H1 (cell line): ENCODE results near the gene MTHFD1. TPM values are rescaled to one million over a fixed set of nuclear protein-coding genes. Genes with fewer than 3 reads are reported as not detected.

Experiments
- CTCF ChIA-PET: fragments of 300-600 bp; sonication (Branson Sonifier 250); formaldehyde crosslinking; loops from one replicate; lab custom pipeline; 2021; ENCODE audit not compliant: partially characterized antibody; lab: Charles Lee
- POLR2A ChIA-PET: fragments of 300-600 bp; sonication (Branson Sonifier 250); formaldehyde crosslinking; loops from one replicate; lab custom pipeline; 2021; ENCODE audit warnings: inconsistent platforms; ENCODE audit not compliant: partially characterized antibody; lab: Charles Lee
- DNase-seq, 2 experiments: peaks; one replicate each; pipeline versions ENCODE4 v3.0.0 to v3.0.0-alpha.2; 2010 to 2022; ENCODE audit warnings: low spot score in 2 of 2, low read depth in 1 of 2, mixed read lengths in 1 of 2
- FAIRE-seq: peaks from 2 replicates; lab custom pipeline; 2011; peaks lifted over from hg19 to GRCh38; lab: Jason Lieb, UNC
- H2AFZ ChIP-seq: 2 replicates; pipeline ENCODE4 v1.8.1; 2012; ENCODE audit warnings: low read length, inconsistent platforms
- H2AK5ac ChIP-seq: 2 replicates; pipeline ENCODE4 v1.6.1; 2013; ENCODE audit warnings: low read depth, low read length
- H2BK120ac ChIP-seq: replicated peaks from 2 replicates; pipeline ENCODE3; 2013; ENCODE audit warnings: low read depth, low read length, inconsistent platforms
- H2BK12ac ChIP-seq: 2 replicates; pipeline ENCODE4 v1.6.1; 2013; ENCODE audit warnings: low read depth, low read length
- H2BK15ac ChIP-seq: 2 replicates; pipeline ENCODE4 v1.6.1; 2013; ENCODE audit warnings: low read length
- H2BK20ac ChIP-seq: 2 replicates; pipeline ENCODE4 v1.6.1; 2013; ENCODE audit warnings: low read length
- H2BK5ac ChIP-seq: 2 replicates; pipeline ENCODE4 v1.6.1; 2013; ENCODE audit warnings: low read depth, low read length
- H3K14ac ChIP-seq: 2 replicates; pipeline ENCODE4 v1.6.1; 2013; ENCODE audit warnings: inconsistent platforms; ENCODE audit not compliant: insufficient read length
- H3K18ac ChIP-seq: 2 replicates; pipeline ENCODE4 v1.6.1; 2013; ENCODE audit warnings: low read length; ENCODE audit errors: extremely low read depth
- H3K23ac ChIP-seq: 2 replicates; pipeline ENCODE4 v1.6.1; 2013; ENCODE audit warnings: inconsistent platforms; ENCODE audit not compliant: insufficient read length
- H3K23me2 ChIP-seq: 2 replicates; pipeline ENCODE4 v1.6.1; 2013; ENCODE audit warnings: low read depth, low read length
- H3K27ac ChIP-seq: 2 replicates; pipeline ENCODE4 v1.6.1; 2011; ENCODE audit warnings: low read depth, low read length, inconsistent platforms
- H3K27me3 ChIP-seq, 4 experiments: replicated peaks in 1 of 4; 1 replicate in 1 of 4; 2 replicates in 3 of 4; pipeline versions ENCODE4 v1.6.1 to v1.8.1; 2011 to 2013; ENCODE audit warnings: low read length in 3 of 4, mild to moderate bottlenecking in 3 of 4, inconsistent platforms in 2 of 4, mixed read lengths in 2 of 4, moderate library complexity in 1 of 4; ENCODE audit not compliant: control insufficient read depth in 3 of 4, insufficient read depth in 3 of 4; ENCODE audit errors: extremely low read depth in 1 of 4
- H3K36me3 ChIP-seq, 4 experiments: 2 replicates each; pipeline versions ENCODE4 v1.6.1 to v1.8.1; 2011 to 2013; ENCODE audit warnings: mild to moderate bottlenecking in 4 of 4, low read length in 3 of 4, moderate library complexity in 2 of 4, control low read depth in 1 of 4, inconsistent platforms in 1 of 4; ENCODE audit not compliant: insufficient read depth in 4 of 4, control insufficient read depth in 2 of 4
- H3K4ac ChIP-seq: replicated peaks from 2 replicates; pipeline ENCODE3; 2013; ENCODE audit warnings: low read length, low read depth, mixed read lengths, inconsistent platforms; ENCODE audit not compliant: insufficient read length
- H3K4me1 ChIP-seq, 4 experiments: replicated peaks in 1 of 4; 1 replicate in 1 of 4; 2 replicates in 3 of 4; pipeline versions ENCODE4 v1.6.1 to v1.8.1; 2011 to 2013; ENCODE audit warnings: low read length in 3 of 4, inconsistent platforms in 2 of 4, mixed read lengths in 1 of 4; ENCODE audit not compliant: insufficient read depth in 4 of 4, control insufficient read depth in 3 of 4
- H3K4me2 ChIP-seq, 2 experiments: 2 replicates each; pipeline versions ENCODE4 v1.6.1 to v1.8.1; 2011 to 2013; ENCODE audit warnings: low read depth in 2 of 2, low read length in 2 of 2, control low read depth in 1 of 2, inconsistent platforms in 1 of 2, mild to moderate bottlenecking in 1 of 2; ENCODE audit not compliant: insufficient read depth in 1 of 2
- H3K4me3 ChIP-seq, 4 experiments: fragments of 200-600, 300-600 bp in 1 of 4; sonication (generic), shearing (Covaris generic), sonication (Bioruptor Twin) in 1 of 4; 2 replicates each; pipeline versions ENCODE4 v1.5.1 to v1.8.1; 2011 to 2016; ENCODE audit warnings: low read length in 4 of 4, low read depth in 3 of 4, control low read depth in 2 of 4, inconsistent platforms in 2 of 4, mild to moderate bottlenecking in 2 of 4, mixed read lengths in 1 of 4, moderate library complexity in 1 of 4; ENCODE audit not compliant: insufficient read depth in 2 of 4; ENCODE audit errors: extremely low read depth in 1 of 4
- H3K56ac ChIP-seq: replicated peaks from 2 replicates; pipeline ENCODE3; 2013; ENCODE audit warnings: low read depth, mild to moderate bottlenecking, mixed read lengths, low read length, inconsistent platforms; ENCODE audit not compliant: insufficient read length
- H3K79me1 ChIP-seq: 2 replicates; pipeline ENCODE4 v1.6.1; 2013; ENCODE audit warnings: low read depth, low read length, control low read depth
- H3K79me2 ChIP-seq, 2 experiments: 2 replicates each; pipeline versions ENCODE4 v1.6.1 to v1.8.1; 2012 to 2013; ENCODE audit warnings: low read length in 2 of 2, mild to moderate bottlenecking in 2 of 2, inconsistent platforms in 1 of 2; ENCODE audit not compliant: insufficient read depth in 2 of 2, control insufficient read depth in 1 of 2
- H3K9ac ChIP-seq, 4 experiments: replicated peaks in 1 of 4; 1 replicate in 1 of 4; 2 replicates in 3 of 4; pipeline versions ENCODE4 v1.6.1 to v1.8.1; 2011 to 2013; ENCODE audit warnings: low read depth in 3 of 4, low read length in 3 of 4, control low read depth in 2 of 4, mild to moderate bottlenecking in 2 of 4, moderate library complexity in 2 of 4, inconsistent platforms in 1 of 4; ENCODE audit errors: extremely low read depth in 1 of 4
- H3K9me3 ChIP-seq, 2 experiments: 2 replicates each; pipeline versions ENCODE4 v1.6.1 to v1.8.1; 2012 to 2013; ENCODE audit warnings: mild to moderate bottlenecking in 2 of 2, moderate library complexity in 2 of 2, control low read depth in 1 of 2, inconsistent platforms in 1 of 2, low read depth in 1 of 2, low read length in 1 of 2, mixed read lengths in 1 of 2; ENCODE audit not compliant: insufficient read depth in 2 of 2
- H4K20me1 ChIP-seq, 2 experiments: replicated peaks in 1 of 2; 2 replicates each; pipeline versions ENCODE3 to v1.8.1; 2011 to 2013; ENCODE audit warnings: inconsistent platforms in 2 of 2, low read length in 2 of 2, mild to moderate bottlenecking in 1 of 2; ENCODE audit not compliant: insufficient read depth in 2 of 2, control insufficient read depth in 1 of 2
- H4K5ac ChIP-seq: 2 replicates; pipeline ENCODE4 v1.6.1; 2013; ENCODE audit warnings: low read length, low read depth, mixed read lengths, inconsistent platforms; ENCODE audit not compliant: insufficient read length
- H4K8ac ChIP-seq: 2 replicates; pipeline ENCODE4 v1.8.0; 2013; ENCODE audit warnings: mild to moderate bottlenecking, moderate library complexity, low read length, inconsistent platforms; ENCODE audit not compliant: insufficient read depth; ENCODE audit errors: extremely low read depth
- H4K91ac ChIP-seq: replicated peaks from 2 replicates; pipeline ENCODE3; 2013; ENCODE audit warnings: low read length, mixed read lengths, inconsistent platforms; ENCODE audit not compliant: insufficient read length
- CTBP2 ChIP-seq: IDR thresholded peaks from 2 replicates; pipeline ENCODE4 v1.7.0; 2011; ENCODE audit warnings: borderline replicate concordance, mild to moderate bottlenecking, moderate library complexity, mixed read lengths, low read length; ENCODE audit not compliant: insufficient read depth, insufficient read length
- HDAC2 ChIP-seq, 2 experiments: fragments of 300-600 bp in 1 of 2; sonication (generic) in 1 of 2; IDR thresholded peaks; 2 replicates each; pipeline ENCODE4 v1.6.1; 2011 to 2012; ENCODE audit warnings: low read depth in 2 of 2, low read length in 2 of 2, mild to moderate bottlenecking in 2 of 2, moderate library complexity in 2 of 2, borderline replicate concordance in 1 of 2, inconsistent platforms in 1 of 2
- JUN ChIP-seq: IDR thresholded peaks from 2 replicates; pipeline ENCODE4 v1.6.1; 2011; ENCODE audit warnings: low read depth, mild to moderate bottlenecking, improper control_type of control experiment, low read length
- JUND ChIP-seq: IDR thresholded peaks from 2 replicates; pipeline ENCODE4 v1.6.1; 2011; ENCODE audit warnings: mild to moderate bottlenecking, improper control_type of control experiment, low read length
- WGBS, 2 experiments: shearing (Covaris generic) in 1 of 2; methylation state at CpG; one replicate each; pipeline versions ENCODE4 v1.1.6 to v1.1.7; 2013 to 2015; ENCODE audit warnings: low lambda C conversion rate in 2 of 2, mixed read lengths in 2 of 2, inconsistent platforms in 1 of 2, low coverage in 1 of 2, missing lambda C conversion rate in 1 of 2; ENCODE audit not compliant: insufficient replicate concordance in 2 of 2, insufficient coverage in 1 of 2, insufficient read length in 1 of 2; ENCODE audit errors: extremely low coverage in 1 of 2, missing lambda C conversion rate in 1 of 2; 5-methylcytosine and 5-hydroxymethylcytosine counted together
- polyA plus RNA-seq, 7 experiments: library from polyadenylated mRNA; depleted of rRNA in 3 of 7; stranded (reverse) in 5 of 7; unstranded in 2 of 7; fragments of >200 nt in 5 of 7; fragments of 200-250 nt in 2 of 7; gene quantifications; 1 replicate in 5 of 7; 2 replicates in 1 of 7; 4 replicates in 1 of 7; pipeline versions ENCODE4 v1.2.1 to v1.2.3, GENCODE V29; 2011 to 2013; ENCODE audit warnings: missing spikeins in 2 of 7, mixed read lengths in 2 of 7
- total RNA-seq: library from RNA; stranded (reverse); fragmentation: NEBNext Ultra II Directional; extraction: Animal tissue kit (Norgen Biotek cat#: 25700); gene quantifications from 2 replicates; pipeline ENCODE4 v1.2.1, GENCODE V29; 2021
- TF ChIP-seq, protein P1 (sequence below): IDR thresholded peaks from 2 replicates; pipeline ENCODE4 v1.6.1; 2012; ENCODE audit warnings: low read length, inconsistent platforms

The MTHFD1 gene
- total and polyA plus RNA-seq, 2 of the 8 experiments (the other 6 are each of a cell fraction or from before 2014, with no cell fraction given) = 79.7 to 332 TPM

DNA sequence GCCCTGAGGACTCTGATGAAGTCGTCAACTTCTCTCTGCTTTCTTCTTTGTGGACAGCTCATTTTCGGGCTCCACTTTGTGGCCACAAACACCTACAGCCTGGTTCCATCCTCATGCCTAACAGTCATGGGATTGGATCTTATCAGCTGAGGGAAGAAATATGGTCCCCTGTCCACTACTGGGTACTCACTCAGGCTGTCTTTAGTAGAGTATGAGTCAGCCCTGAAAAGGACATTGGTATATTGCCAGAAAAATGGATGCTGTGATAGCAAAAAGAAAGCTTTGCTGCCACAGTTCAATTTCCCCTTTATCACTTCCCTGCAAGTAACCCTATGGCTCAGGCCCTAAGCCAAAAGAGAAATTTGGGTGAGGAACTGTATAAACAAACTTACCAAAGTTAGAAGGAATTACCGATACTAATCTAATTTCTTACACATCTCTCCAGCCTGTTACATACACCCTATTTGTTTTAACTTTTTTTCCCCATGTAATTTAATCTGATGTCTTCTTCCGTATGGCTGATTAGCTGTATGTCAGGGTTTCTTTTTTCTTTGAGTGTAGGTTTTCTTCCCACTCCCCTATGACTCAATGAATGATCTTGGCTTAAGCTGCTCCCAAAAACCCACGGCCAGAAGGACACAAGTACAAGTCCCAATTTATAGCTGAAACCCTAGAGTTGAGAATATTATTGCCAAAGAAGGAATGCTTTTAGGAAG, 29.1 kb downstream of the MTHFD1 start:
- TF ChIP-seq, protein P1, sequence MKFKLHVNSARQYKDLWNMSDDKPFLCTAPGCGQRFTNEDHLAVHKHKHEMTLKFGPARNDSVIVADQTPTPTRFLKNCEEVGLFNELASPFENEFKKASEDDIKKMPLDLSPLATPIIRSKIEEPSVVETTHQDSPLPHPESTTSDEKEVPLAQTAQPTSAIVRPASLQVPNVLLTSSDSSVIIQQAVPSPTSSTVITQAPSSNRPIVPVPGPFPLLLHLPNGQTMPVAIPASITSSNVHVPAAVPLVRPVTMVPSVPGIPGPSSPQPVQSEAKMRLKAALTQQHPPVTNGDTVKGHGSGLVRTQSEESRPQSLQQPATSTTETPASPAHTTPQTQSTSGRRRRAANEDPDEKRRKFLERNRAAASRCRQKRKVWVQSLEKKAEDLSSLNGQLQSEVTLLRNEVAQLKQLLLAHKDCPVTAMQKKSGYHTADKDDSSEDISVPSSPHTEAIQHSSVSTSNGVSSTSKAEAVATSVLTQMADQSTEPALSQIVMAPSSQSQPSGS = no peak
- TF ChIP-seq JUND = no peak
- TF ChIP-seq JUN = no peak
- TF ChIP-seq HDAC2 (IDR thresholded peaks at IDR 0.05; ENCODE audit: borderline replicate concordance in 1 of 2, low read depth in 2 of 2, low read length in 2 of 2) = no peak
- TF ChIP-seq CTBP2 = no peak
- H3K23me2 ChIP-seq = no peaks in the 10 kb centered on the region
- no peak overlapping the region for H2BK20ac ChIP-seq
- H3K4me1 ChIP-seq = no peaks in the 10 kb centered on the region
- H4K5ac ChIP-seq = no peak overlapping the region
- no peak for FAIRE-seq
- H3K9ac ChIP-seq = no peak overlapping the region
- no peak overlapping the region for H2AK5ac ChIP-seq
- POLR2A ChIA-PET = interaction anchor here (0.8 to 2.5 kb wide), 4 partner anchors 19 to 32 kb away, joined by 3 to 6 read pairs (median 3); no protein-coding TSS in a partner anchor
- H3K23ac ChIP-seq = no peak overlapping the region
- H3K18ac ChIP-seq = no peak overlapping the region
- peaks cover 0 to 3% of the 10 kb centered on the region in 2 experiments for H4K20me1 ChIP-seq
- H3K27ac ChIP-seq = no peak overlapping the region
- no peak overlapping the region for H3K4ac ChIP-seq
- H3K79me2 ChIP-seq = no peaks in the 10 kb centered on the region
- no peak overlapping the region for H2BK15ac ChIP-seq
- WGBS, 2 experiments = 90% methylated on average over 5 of the region's 5 CpGs; no CpG with 5 or more reads in 1 of the 2 experiments
- H3K36me3 ChIP-seq = peaks cover 17 to 86% (median 67%) of the 10 kb centered on the region in 4 experiments
- no peak overlapping the region for H3K4me3 ChIP-seq
- no peak overlapping the region for H2AFZ ChIP-seq
- CTCF ChIA-PET = interaction anchor here (0.6 to 7.6 kb wide), 5 partner anchors 11 to 114 kb away, joined by 3 to 74 read pairs (median 3); no protein-coding TSS in a partner anchor
- no peak overlapping the region for H2BK5ac ChIP-seq
- no peak overlapping the region for H4K8ac ChIP-seq
- no peak overlapping the region for H3K14ac ChIP-seq
- 0 out of 2 replicates have a peak, but pooled peaks cover 4% of the 10 kb centered on the region for H3K79me1 ChIP-seq
- DNase-seq = no peak
- no peak overlapping the region for H3K4me2 ChIP-seq
- no peak overlapping the region for H2BK120ac ChIP-seq
- H3K9me3 ChIP-seq = no peaks in the 10 kb centered on the region
- no peaks in the 10 kb centered on the region for H3K27me3 ChIP-seq
- no peak overlapping the region for H4K91ac ChIP-seq
- H3K56ac ChIP-seq = no peak overlapping the region
- H2BK12ac ChIP-seq = no peak overlapping the region
